ENCODE data around the gene KDM5A. TPM values are rescaled to one million over a fixed set of nuclear protein-coding genes. Genes with fewer than 3 reads are reported as not detected.

Gene KDM5A
- total RNA-seq, 1 experiment from 2014 or later: 56.9 TPM

GRCh38 chr12:262113-262512 is 127.0 kb downstream of the KDM5A start:
- Histone ChIP-seq H3K14ac (ENCODE audit: insufficient read depth, low read length) (no peak overlapping the region), H3K27ac (ENCODE audit: insufficient read length, low read depth, low read length) (no peak overlapping the region), H3K79me1 (ENCODE audit: insufficient read depth, low read depth, low read length, poor library complexity, severe bottlenecking) (no peaks in the 10 kb centered on the region), H3K4ac (ENCODE audit: low read depth, low read length) (no peak overlapping the region), H2BK20ac (ENCODE audit: low read depth, low read length, poor library complexity, severe bottlenecking) (no peak overlapping the region), H2BK5ac (ENCODE audit: insufficient read length, low read length) (no peak overlapping the region), H3K79me2 (ENCODE audit: insufficient read depth, low read length) (no peaks in the 10 kb centered on the region), H2AFZ (ENCODE audit: low read length) (no peak overlapping the region), H3K18ac (ENCODE audit: insufficient read length, low read depth, low read length) (no peak overlapping the region), H3K23me2 (ENCODE audit: insufficient read length, low read depth, low read length, poor library complexity, severe bottlenecking) (no peaks in the 10 kb centered on the region), H4K5ac (ENCODE audit: insufficient read length, low read depth, low read length) (no peak overlapping the region), H2BK15ac (ENCODE audit: low read depth, low read length) (no peak overlapping the region), H4K91ac (ENCODE audit: insufficient read length, low read depth, low read length) (no peak overlapping the region), H3K9me3 (ENCODE audit: control insufficient read depth, low read depth, low read length) (no peaks in the 10 kb centered on the region), H4K8ac (replicated peaks; ENCODE audit: insufficient read length, low read depth, low read length) (no peak overlapping the region), H2AK5ac (ENCODE audit: insufficient read length, low read length) (no peak overlapping the region), H4K20me1 (ENCODE audit: control insufficient read depth, insufficient read depth, insufficient read length) (no peaks in the 10 kb centered on the region), H3K56ac (ENCODE audit: insufficient read length, low read depth, low read length) (no peak overlapping the region), H2BK120ac (ENCODE audit: low read depth, low read length, poor library complexity, severe bottlenecking) (no peak overlapping the region), H3K9ac (ENCODE audit: extremely low read depth, insufficient read length, low read length) (no peak overlapping the region), H3K4me1 (ENCODE audit: insufficient read depth, low read length) (no peaks in the 10 kb centered on the region), H3K23ac (ENCODE audit: insufficient read length, low read depth, low read length) (no peak overlapping the region), H3K27me3 (ENCODE audit: insufficient read depth, low read length) (no peaks in the 10 kb centered on the region), H3K4me2 (ENCODE audit: insufficient read depth, insufficient read length, low read length) (no peak overlapping the region), H3T11ph (ENCODE audit: low read length) (no peak overlapping the region), H2BK12ac (ENCODE audit: insufficient read length, low read depth, low read length) (no peak overlapping the region)
- no peak for DNase-seq
- Mint-ChIP-seq H3K36me3 (ENCODE audit: insufficient read depth in 1 of 3, low read depth in 3 of 3) (no peaks in the 10 kb centered on the region), H3K4me3 (no peak overlapping the region), H3K27me3 (ENCODE audit: low read depth) (peaks cover 19% of the 10 kb centered on the region), H3K27ac (no peak overlapping the region), H3K4me1 (peaks cover 4% of the 10 kb centered on the region in 2 experiments), H3K9me3 (peaks cover 0 to 2% of the 10 kb centered on the region in 2 experiments; a peak in 1 of 5 replicates)
- TF ChIP-seq CTCF (conservative IDR thresholded peaks at IDR 0.05): no peak

All from H9 (cell line).